ENCODE data around the gene PGC. TPM values are rescaled to one million over a fixed set of nuclear protein-coding genes. Genes with fewer than 3 reads are reported as not detected.
A peak's percentile ranks its signal among the peaks of the same experiment; 100 is the strongest.

The PGC gene
- total RNA-seq, 3 donors from 2014 or later = not detected

GRCh38 chr6:41739041-41739440, 8.2 kb downstream of the PGC start:
- no peak for TF ChIP-seq CTCF (IDR thresholded peaks at IDR 0.05)

GRCh38 chr6:41737591-41738130, 9.5 kb downstream of the PGC start:
- ATAC-seq = no peak
- intact Hi-C loops (cut with DNase I, micrococcal nuclease) = no loop called here
- H3K4me3 ChIP-seq = no peak overlapping the region
- no peak for DNase-seq
- H3K4me1 ChIP-seq (ENCODE audit: low read depth) = peaks cover 30% of the 10 kb centered on the region
- H3K9me3 ChIP-seq = no peaks in the 10 kb centered on the region
- no peak for TF ChIP-seq CTCF (IDR thresholded peaks at IDR 0.05)
- H3K36me3 ChIP-seq (ENCODE audit: low read depth) = no peaks in the 10 kb centered on the region

More at GRCh38 chr6:41739041-41739440, 8.2 kb downstream of the PGC start:
- Histone ChIP-seq H3K9me3 (no peaks in the 10 kb centered on the region), H3K36me3 (ENCODE audit: low read depth) (no peaks in the 10 kb centered on the region), H3K4me3 (no peak overlapping the region), H3K4me1 (ENCODE audit: low read depth) (peaks cover 19% of the 10 kb centered on the region)
- ATAC-seq = no peak
- DNase-seq = no peak
- intact Hi-C loops (cut with DNase I, micrococcal nuclease) = no loop called here

- DNase-seq (peak in 2 of 3 donors; percentile 35 to 50), ATAC-seq (no peak)
- Histone ChIP-seq H3K9me3 (no peaks in the 10 kb centered on the region), H3K36me3 (ENCODE audit: low read depth) (no peaks in the 10 kb centered on the region), H3K4me1 (ENCODE audit: low read depth) (peaks cover 28% of the 10 kb centered on the region), H3K4me3 (no peak overlapping the region)
- no peak for TF ChIP-seq CTCF (IDR thresholded peaks at IDR 0.05)
- intact Hi-C loops (cut with DNase I, micrococcal nuclease) = no loop called here
Measured at GRCh38 chr6:41736800-41737555, 10.2 kb downstream of the PGC start.

- intact Hi-C loops (cut with DNase I, micrococcal nuclease) = no loop called here
- H3K4me3 ChIP-seq = no peak overlapping the region
- TF ChIP-seq CTCF (IDR thresholded peaks at IDR 0.05) = no peak
- DNase-seq = peak in 2 of 3 donors; percentile 25 to 54
- H3K36me3 ChIP-seq (ENCODE audit: low read depth) = no peaks in the 10 kb centered on the region
- no peak for ATAC-seq
- peaks cover 25% of the 10 kb centered on the region for H3K4me1 ChIP-seq (ENCODE audit: low read depth)
- no peaks in the 10 kb centered on the region for H3K9me3 ChIP-seq
Measured at GRCh38 chr6:41736186-41736733, 10.9 kb downstream of the PGC start.

GRCh38 chr6:41735427-41736185, 11.6 kb downstream of the PGC start, which contains the start of gene TFEB:
TSS of gene TFEB (minus strand) at chr6:41735608. CDS start at chr6:41691213, 44,395 bp downstream.
- Histone ChIP-seq H3K9me3 (no peaks in the 10 kb centered on the region), H3K4me1 (ENCODE audit: low read depth) (peaks cover 27% of the 10 kb centered on the region), H3K4me3 (peak within 1 kb of the TSS; percentile 94), H3K36me3 (ENCODE audit: low read depth) (no peaks in the 10 kb centered on the region)
- intact Hi-C loops (cut with DNase I, micrococcal nuclease) = no loop called here
- ATAC-seq (peak; percentile 85), DNase-seq (peak; percentile 96 to 98 (median 98))
- peak; percentile 99 for TF ChIP-seq CTCF (IDR thresholded peaks at IDR 0.05)
